Common myeloid progenitor, CD34-positive (primary cell): ENCODE data around the gene STON2.

Experiments used
- CTCF ChIA-PET: fragments of 350-600 bp; sonication (Branson Sonifier 250); formaldehyde crosslinking; loops from one replicate; lab custom pipeline; 2021; ENCODE audit warnings: antibody characterized with exemption; lab: Charles Lee
- POLR2A ChIA-PET: fragments of 350-600 bp; sonication (Branson Sonifier 250); formaldehyde crosslinking; loops from one replicate; lab custom pipeline; 2021; ENCODE audit warnings: antibody characterized with exemption; lab: Charles Lee
- DNase-seq, 3 donors: peaks; one replicate each; pipeline versions ENCODE4 v3.0.0 to v3.0.0-alpha.2; 2013
- H3K27ac ChIP-seq, 2 experiments: 1 replicate in 1 of 2; 2 replicates in 1 of 2; pipeline ENCODE4 v1.7.0; 2013; ENCODE audit warnings: inconsistent platforms in 2 of 2, low read length in 2 of 2, mild to moderate bottlenecking in 2 of 2, low read depth in 1 of 2, moderate library complexity in 1 of 2; ENCODE audit not compliant: severe bottlenecking in 2 of 2, insufficient read depth in 1 of 2, poor library complexity in 1 of 2
- H3K27me3 ChIP-seq, 5 experiments: replicated peaks in 2 of 5; 1 replicate in 3 of 5; 2 replicates in 2 of 5; pipeline versions ENCODE4 v1.6.1 to v1.7.0; 2013; ENCODE audit warnings: low read length in 4 of 5, mild to moderate bottlenecking in 2 of 5, moderate library complexity in 2 of 5, inconsistent platforms in 1 of 5; ENCODE audit not compliant: insufficient read depth in 5 of 5, control insufficient read depth in 4 of 5
- H3K36me3 ChIP-seq, 4 experiments: 1 replicate in 2 of 4; 2 replicates in 2 of 4; pipeline versions ENCODE4 v1.6.1 to v1.7.0; 2013; ENCODE audit warnings: low read length in 3 of 4, control low read depth in 1 of 4, mild to moderate bottlenecking in 1 of 4; ENCODE audit not compliant: control insufficient read depth in 4 of 4, insufficient read depth in 4 of 4
- H3K4me1 ChIP-seq, 4 experiments: 1 replicate in 3 of 4; 2 replicates in 1 of 4; pipeline versions ENCODE4 v1.6.1 to v1.7.1; 2013; ENCODE audit warnings: low read length in 3 of 4, mild to moderate bottlenecking in 3 of 4, control low read depth in 1 of 4, inconsistent platforms in 1 of 4, moderate library complexity in 1 of 4; ENCODE audit not compliant: control insufficient read depth in 4 of 4, insufficient read depth in 4 of 4; ENCODE audit errors: control extremely low read depth in 1 of 4
- H3K4me3 ChIP-seq, 7 experiments: 1 replicate in 4 of 7; 2 replicates in 3 of 7; pipeline versions ENCODE4 v1.5.1 to v1.7.0; 2013; ENCODE audit warnings: mild to moderate bottlenecking in 7 of 7, low read length in 6 of 7, moderate library complexity in 6 of 7, inconsistent platforms in 2 of 7, low read depth in 2 of 7, control low read depth in 1 of 7; ENCODE audit not compliant: insufficient read depth in 4 of 7, control insufficient read depth in 1 of 7; ENCODE audit errors: extremely low read depth in 1 of 7
- H3K9me3 ChIP-seq, 5 experiments: 1 replicate in 4 of 5; 2 replicates in 1 of 5; pipeline versions ENCODE4 v1.6.1 to v1.7.1; 2013; ENCODE audit warnings: low read length in 4 of 5, mild to moderate bottlenecking in 2 of 5, inconsistent platforms in 1 of 5, low read depth in 1 of 5, moderate library complexity in 1 of 5; ENCODE audit not compliant: control insufficient read depth in 4 of 5, insufficient read depth in 2 of 5; ENCODE audit errors: control extremely low read depth in 1 of 5
- WGBS: methylation state at CpG from one replicate; pipeline ENCODE4 v1.1.5; 2013; ENCODE audit not compliant: insufficient coverage; 5-methylcytosine and 5-hydroxymethylcytosine counted together

STON2 gene

DNA sequence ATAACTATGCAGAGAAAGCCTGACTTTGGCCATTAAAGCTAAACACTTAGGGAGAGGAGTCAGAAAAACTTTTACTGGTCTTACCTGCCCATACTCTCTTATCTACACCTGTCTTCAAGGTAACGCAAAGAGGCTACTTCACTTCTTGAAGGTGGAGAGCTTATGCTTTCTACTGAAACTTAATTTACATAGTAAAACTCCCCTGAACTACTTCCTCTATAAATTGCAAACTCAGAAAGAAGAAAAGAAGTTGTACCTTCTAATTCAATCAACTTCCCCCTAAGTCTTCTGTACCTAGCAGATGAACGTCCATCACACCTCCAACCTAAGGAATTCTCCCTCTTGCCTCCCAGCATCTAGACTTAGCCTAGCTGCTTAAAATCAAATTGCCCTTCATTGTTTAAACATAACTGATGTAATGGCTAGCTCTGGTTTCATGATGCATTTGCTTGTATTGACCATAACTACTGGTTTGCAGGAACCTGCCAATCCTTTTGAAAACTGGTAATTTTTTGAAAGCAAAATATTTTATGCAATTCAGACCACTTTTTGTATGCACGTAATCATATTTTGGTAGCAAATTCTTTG, 87.7 kb downstream of the STON2 start:
- peaks cover 0 to 3% (median 0%) of the 10 kb centered on the region in 4 experiments for H3K36me3 ChIP-seq
- peaks cover 4 to 20% (median 13%) of the 10 kb centered on the region in 4 experiments for H3K4me1 ChIP-seq
- ChIA-PET CTCF (no interaction called here), POLR2A (interaction anchor here (0.6 kb wide), 1 partner anchor 15 kb away, joined by 3 read pairs; no protein-coding TSS in a partner anchor)
- 95% methylated on average over 2 of the region's 3 CpGs for WGBS
- peaks cover 0 to 2% (median 0%) of the 10 kb centered on the region in 5 experiments for H3K9me3 ChIP-seq
- DNase-seq = peak in 2 of 3 donors; percentile 26 to 37
- H3K27me3 ChIP-seq = no peaks in the 10 kb centered on the region
- H3K27ac ChIP-seq = no peak overlapping the region
- no peak overlapping the region for H3K4me3 ChIP-seq

DNA sequence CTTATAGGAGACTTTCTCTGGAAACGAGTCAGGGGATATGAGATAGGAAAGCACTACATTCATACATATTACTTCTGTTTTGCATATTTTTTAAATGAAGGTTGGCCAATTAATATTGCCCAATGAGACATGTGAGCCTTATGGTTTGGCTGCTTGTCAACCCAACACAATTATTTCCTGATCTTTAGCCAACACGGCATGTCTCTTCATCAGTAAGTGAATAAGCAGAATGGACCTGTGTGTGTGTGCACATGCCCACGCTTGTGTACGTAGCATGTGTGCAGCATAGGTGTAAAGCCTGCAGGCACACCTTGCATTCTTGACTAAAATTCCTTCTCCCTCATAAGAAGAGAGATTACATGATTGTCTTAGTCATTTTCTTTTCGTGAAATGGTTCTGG, 88.3 kb downstream of the STON2 start:
- H3K4me1 ChIP-seq = peaks cover 4 to 20% (median 13%) of the 10 kb centered on the region in 4 experiments
- 72% methylated on average over 2 of the region's 5 CpGs for WGBS
- CTCF ChIA-PET = no interaction called here
- DNase-seq = peak in 2 of 3 donors; percentile 20 to 34
- POLR2A ChIA-PET = interaction anchor here (0.6 kb wide), 1 partner anchor 14 kb away, joined by 3 read pairs; no protein-coding TSS in a partner anchor
- no peaks in the 10 kb centered on the region for H3K36me3 ChIP-seq
- no peak overlapping the region for H3K27ac ChIP-seq
- no peaks in the 10 kb centered on the region for H3K27me3 ChIP-seq
- H3K9me3 ChIP-seq = no peaks in the 10 kb centered on the region
- H3K4me3 ChIP-seq = no peak overlapping the region

DNA sequence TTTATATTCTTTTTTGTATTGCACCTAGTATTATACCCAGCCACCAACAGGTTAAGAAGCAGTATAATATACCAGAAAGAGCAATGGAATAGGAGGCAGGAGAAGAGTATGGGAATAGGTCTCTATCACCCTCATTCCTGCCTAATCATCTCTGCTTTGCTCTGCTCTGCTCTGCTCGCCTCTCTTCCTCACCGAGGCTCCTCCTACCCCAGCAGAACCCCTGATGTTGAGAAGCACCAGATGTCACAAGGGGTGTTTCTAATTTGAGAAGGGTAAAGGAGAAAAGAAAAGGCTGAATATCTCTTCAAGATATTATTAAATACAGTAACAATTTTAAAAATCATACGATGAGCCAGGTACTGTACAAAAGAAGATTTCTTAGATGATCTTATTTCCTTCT, 89.0 kb downstream of the STON2 start:
- Histone ChIP-seq H3K9me3 (no peaks in the 10 kb centered on the region), H3K27ac (no peak overlapping the region), H3K36me3 (no peaks in the 10 kb centered on the region), H3K4me1 (peaks cover 4 to 20% (median 13%) of the 10 kb centered on the region in 4 experiments), H3K27me3 (no peaks in the 10 kb centered on the region), H3K4me3 (no peak overlapping the region)
- ChIA-PET CTCF (interaction anchor here (0.6 to 1.4 kb wide), 3 partner anchors 9 to 142 kb away, joined by 3 to 4 read pairs (median 4); no protein-coding TSS in a partner anchor), POLR2A (no interaction called here)
- DNase-seq = peak in 2 of 3 donors; percentile 28 to 44
- no CpG with 5 or more reads among the region's 3 CpGs for WGBS

DNA sequence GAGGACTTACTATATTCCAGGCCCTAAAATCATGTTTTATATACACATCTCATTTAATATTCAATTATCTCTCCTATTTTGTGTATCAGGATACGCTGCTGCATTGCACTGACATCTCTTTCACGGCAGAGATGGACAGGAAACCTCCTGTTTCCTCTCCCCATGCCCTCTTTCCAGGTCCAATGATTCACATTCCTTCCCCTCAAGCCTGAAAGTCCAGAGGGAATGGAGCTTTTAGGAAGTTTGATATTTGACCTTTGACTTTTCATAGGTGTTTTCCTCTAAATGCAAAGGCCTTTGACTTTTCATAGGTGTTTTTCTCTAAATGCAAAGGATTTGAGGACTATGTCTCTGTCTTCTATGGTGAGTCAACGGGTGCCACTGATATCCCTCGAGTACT, 89.5 kb downstream of the STON2 start:
- Histone ChIP-seq H3K36me3 (peaks cover 0 to 2% (median 0%) of the 10 kb centered on the region in 4 experiments), H3K9me3 (no peaks in the 10 kb centered on the region), H3K27ac (no peak overlapping the region), H3K4me3 (no peak overlapping the region), H3K4me1 (peaks cover 4 to 20% (median 13%) of the 10 kb centered on the region in 4 experiments), H3K27me3 (no peaks in the 10 kb centered on the region)
- CTCF ChIA-PET = interaction anchor here (0.6 to 1.4 kb wide), 4 partner anchors 9 to 142 kb away, joined by 3 to 4 read pairs (median 4); no protein-coding TSS in a partner anchor
- POLR2A ChIA-PET = no interaction called here
- WGBS = 100% methylated on average over 2 of the region's 4 CpGs
- no peak for DNase-seq

DNA sequence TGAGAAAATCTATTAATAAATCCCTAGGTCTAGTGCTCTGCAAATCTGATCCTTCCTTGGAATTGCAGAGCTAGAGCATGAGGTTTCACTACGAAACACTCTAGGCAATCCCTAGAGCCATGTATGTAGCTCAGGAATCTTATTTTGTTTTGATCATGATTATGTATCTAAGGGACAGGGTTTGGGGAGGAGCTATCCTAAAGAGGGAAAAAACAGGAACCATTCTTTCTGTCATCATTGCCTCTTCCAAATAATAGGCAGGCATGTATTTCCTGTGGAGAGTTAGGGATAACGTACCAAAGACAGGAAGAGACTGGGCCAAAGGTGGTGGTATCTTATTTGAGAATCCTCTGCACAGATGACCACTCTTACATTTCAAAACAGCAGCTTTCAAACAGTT, 90.6 kb downstream of the STON2 start:
- WGBS = 100% methylated on average over 1 of the region's 2 CpGs
- no peak overlapping the region for H3K27ac ChIP-seq
- peaks cover 4 to 21% (median 13%) of the 10 kb centered on the region in 4 experiments for H3K4me1 ChIP-seq
- no peak overlapping the region for H3K4me3 ChIP-seq
- H3K36me3 ChIP-seq = peaks cover 0 to 4% (median 2%) of the 10 kb centered on the region in 4 experiments
- H3K9me3 ChIP-seq = no peaks in the 10 kb centered on the region
- ChIA-PET POLR2A (no interaction called here), CTCF (interaction anchor here (0.9 to 1.4 kb wide), 2 partner anchors 31 to 143 kb away, joined by 3 to 4 read pairs; no protein-coding TSS in a partner anchor)
- no peak for DNase-seq
- H3K27me3 ChIP-seq = no peaks in the 10 kb centered on the region

DNA sequence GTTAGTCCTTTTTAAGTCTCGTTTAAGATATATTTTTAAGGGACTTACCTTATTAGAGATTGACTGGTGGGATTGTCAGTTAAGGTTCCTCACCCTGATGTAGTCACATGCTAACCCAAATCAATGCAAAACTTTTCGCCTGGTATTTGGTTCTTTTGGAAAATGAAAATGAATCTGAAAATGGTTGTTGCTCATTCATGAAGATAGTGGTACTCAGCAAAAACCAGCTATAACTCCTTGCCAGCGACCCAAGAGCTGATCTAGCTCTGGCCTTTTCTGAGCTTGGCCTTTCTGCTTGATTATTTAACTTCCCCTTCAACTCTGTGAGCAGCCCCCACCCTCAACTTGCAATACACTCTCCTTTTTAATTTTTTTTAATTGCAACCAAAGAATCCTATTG, 94.4 kb downstream of the STON2 start:
- Histone ChIP-seq H3K9me3 (no peaks in the 10 kb centered on the region), H3K27ac (no peak overlapping the region), H3K4me1 (peaks cover 2 to 35% (median 26%) of the 10 kb centered on the region in 4 experiments), H3K27me3 (no peaks in the 10 kb centered on the region), H3K36me3 (peaks cover 0 to 4% (median 2%) of the 10 kb centered on the region in 4 experiments), H3K4me3 (no peak overlapping the region)
- no peak for DNase-seq
- ChIA-PET CTCF (interaction anchor here (0.7 to 1.4 kb wide), 4 partner anchors 9 to 24 kb away, joined by 3 to 4 read pairs (median 3); no protein-coding TSS in a partner anchor), POLR2A (interaction anchor here (0.6 kb wide), 1 partner anchor 24 kb away, joined by 3 read pairs; no protein-coding TSS in a partner anchor)
- 100% methylated on average over 1 of the region's 3 CpGs for WGBS

DNA sequence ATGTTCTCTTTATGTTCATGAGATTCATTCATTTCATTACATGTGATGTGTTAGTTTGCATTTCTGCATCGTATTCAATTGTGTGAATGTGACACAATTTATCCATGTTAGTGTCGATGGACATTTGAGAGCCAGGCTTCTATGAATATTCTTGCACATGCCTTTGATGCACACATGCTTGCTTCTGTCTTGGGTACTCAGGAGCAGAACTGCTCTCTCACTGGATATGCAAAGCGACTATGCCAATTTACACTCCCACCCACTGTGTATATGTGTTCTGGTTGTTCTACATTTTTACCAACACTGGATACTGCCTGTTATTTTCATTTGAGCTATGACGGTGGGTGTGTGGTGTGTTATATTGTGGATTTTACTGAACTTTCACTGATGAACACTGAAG, 95.1 kb downstream of the STON2 start:
- no peak for DNase-seq
- no peak overlapping the region for H3K27ac ChIP-seq
- POLR2A ChIA-PET = interaction anchor here (0.6 kb wide), 1 partner anchor 23 kb away, joined by 3 read pairs; no protein-coding TSS in a partner anchor
- H3K36me3 ChIP-seq = peaks cover 0 to 4% (median 2%) of the 10 kb centered on the region in 4 experiments
- no peaks in the 10 kb centered on the region for H3K27me3 ChIP-seq
- H3K4me3 ChIP-seq = no peak overlapping the region
- H3K9me3 ChIP-seq = no peaks in the 10 kb centered on the region
- peaks cover 2 to 35% (median 26%) of the 10 kb centered on the region in 4 experiments for H3K4me1 ChIP-seq
- CTCF ChIA-PET = interaction anchor here (0.7 to 1.4 kb wide), 6 partner anchors 9 to 160 kb away, joined by 3 to 4 read pairs (median 3); no protein-coding TSS in a partner anchor
- WGBS = 100% methylated on average over 3 of the region's 4 CpGs
